Keratinocyte (primary cell): ENCODE measurements around the gene DNHD1.

Experiments
- EZH2 ChIP-seq: IDR thresholded peaks from one replicate; pipeline ENCODE4 v1.6.1; 2012; ENCODE audit warnings: inconsistent platforms, mild to moderate bottlenecking, low read length, moderate library complexity
- TF ChIP-seq, protein P1 (sequence below), 3 experiments: IDR thresholded peaks in 1 of 3; conservative IDR thresholded peaks in 1 of 3; optimal IDR thresholded peaks in 1 of 3; 2 replicates in 2 of 3; 3 replicates in 1 of 3; pipeline versions ENCODE3 to v1.5.1; 2011; ENCODE audit warnings: low read length in 3 of 3, mild to moderate bottlenecking in 3 of 3, moderate library complexity in 2 of 3, control low read depth in 1 of 3, inconsistent platforms in 1 of 3; ENCODE audit not compliant: insufficient read depth in 2 of 3; ENCODE audit errors: extremely low read depth in 1 of 3

DNA sequence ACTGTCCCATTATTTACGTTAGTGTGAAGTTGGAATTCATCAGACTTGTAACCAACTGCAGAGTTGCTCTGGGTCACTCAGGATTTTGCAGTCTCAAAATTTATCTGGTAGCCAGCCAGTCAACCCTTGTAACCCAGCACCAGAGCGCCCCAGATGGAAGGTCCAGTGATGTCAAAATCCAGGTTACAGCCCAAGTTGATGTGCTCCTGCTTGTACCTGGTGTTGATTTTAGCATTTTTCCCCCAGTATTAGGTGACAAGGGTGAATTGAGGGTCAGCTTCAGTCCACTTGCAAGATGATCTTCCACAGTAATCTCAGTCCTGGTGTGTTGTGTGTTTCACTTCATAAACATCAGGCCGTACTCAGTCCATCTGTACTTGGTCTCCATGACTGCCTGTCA, 8.3 kb upstream of the DNHD1 start:
- TF ChIP-seq, protein P1, sequence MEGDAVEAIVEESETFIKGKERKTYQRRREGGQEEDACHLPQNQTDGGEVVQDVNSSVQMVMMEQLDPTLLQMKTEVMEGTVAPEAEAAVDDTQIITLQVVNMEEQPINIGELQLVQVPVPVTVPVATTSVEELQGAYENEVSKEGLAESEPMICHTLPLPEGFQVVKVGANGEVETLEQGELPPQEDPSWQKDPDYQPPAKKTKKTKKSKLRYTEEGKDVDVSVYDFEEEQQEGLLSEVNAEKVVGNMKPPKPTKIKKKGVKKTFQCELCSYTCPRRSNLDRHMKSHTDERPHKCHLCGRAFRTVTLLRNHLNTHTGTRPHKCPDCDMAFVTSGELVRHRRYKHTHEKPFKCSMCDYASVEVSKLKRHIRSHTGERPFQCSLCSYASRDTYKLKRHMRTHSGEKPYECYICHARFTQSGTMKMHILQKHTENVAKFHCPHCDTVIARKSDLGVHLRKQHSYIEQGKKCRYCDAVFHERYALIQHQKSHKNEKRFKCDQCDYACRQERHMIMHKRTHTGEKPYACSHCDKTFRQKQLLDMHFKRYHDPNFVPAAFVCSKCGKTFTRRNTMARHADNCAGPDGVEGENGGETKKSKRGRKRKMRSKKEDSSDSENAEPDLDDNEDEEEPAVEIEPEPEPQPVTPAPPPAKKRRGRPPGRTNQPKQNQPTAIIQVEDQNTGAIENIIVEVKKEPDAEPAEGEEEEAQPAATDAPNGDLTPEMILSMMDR (optimal IDR thresholded peaks at IDR 0.05 in 1 of 3, IDR thresholded peaks at IDR 0.05 in 1 of 3, conservative IDR thresholded peaks at IDR 0.05 in 1 of 3; ENCODE audit: extremely low read depth in 1 of 3, insufficient read depth in 2 of 3, low read length in 3 of 3): no peak
- no peak for TF ChIP-seq EZH2
